ENCODE results near the gene FBLN1.
"Not testable (repeated sequence)": the region's sequence is repeated elsewhere in the genome, so short reads cannot be mapped to it uniquely, and the experiment has no call there.

Gene FBLN1

GRCh38 chr22:45502215-45503049 is at the start of gene FBLN1:
FBLN1 (plus strand) TSS chr22:45502883; CDS start chr22:45502986, 103 bp downstream.
- no peak within 1 kb of the TSS for H3K27ac Mint-ChIP-seq
- H3K9me3 Mint-ChIP-seq = no peaks in the 10 kb centered on the region
- no peak within 1 kb of the TSS for H3K4me3 Mint-ChIP-seq
- H3K36me3 Mint-ChIP-seq (ENCODE audit: low read depth) = no peaks in the 10 kb centered on the region
- no peaks in the 10 kb centered on the region for H3K4me1 Mint-ChIP-seq (ENCODE audit: low read depth)
- H3K27me3 Mint-ChIP-seq (ENCODE audit: low read depth) = peaks cover 36% of the 10 kb centered on the region
- DNase-seq (ENCODE audit: low spot score) = no peak

GRCh38 chr22:45453764-45454163 is 48.9 kb upstream of the FBLN1 start:
- Mint-ChIP-seq H3K4me1 (ENCODE audit: low read depth) (no peaks in the 10 kb centered on the region), H3K36me3 (ENCODE audit: low read depth) (no peaks in the 10 kb centered on the region), H3K4me3 (no peak overlapping the region), H3K27ac (no peak overlapping the region), H3K27me3 (ENCODE audit: low read depth) (no peaks in the 10 kb centered on the region), H3K9me3 (no peaks in the 10 kb centered on the region)
- no peak for DNase-seq (ENCODE audit: low spot score)

- Mint-ChIP-seq H3K9me3 (no peaks in the 10 kb centered on the region), H3K4me1 (ENCODE audit: low read depth) (no peaks in the 10 kb centered on the region), H3K27me3 (ENCODE audit: low read depth) (no peaks in the 10 kb centered on the region), H3K4me3 (no peak overlapping the region), H3K27ac (no peak overlapping the region), H3K36me3 (ENCODE audit: low read depth) (no peaks in the 10 kb centered on the region)
- DNase-seq (ENCODE audit: low spot score) = no peak
Measured at GRCh38 chr22:45454275-45454674, 48.4 kb upstream of the FBLN1 start.

GRCh38 chr22:45455212-45455611 is 47.5 kb upstream of the FBLN1 start:
- H3K27ac Mint-ChIP-seq = no peak overlapping the region
- no peaks in the 10 kb centered on the region for H3K4me1 Mint-ChIP-seq (ENCODE audit: low read depth)
- no peak overlapping the region for H3K4me3 Mint-ChIP-seq
- H3K27me3 Mint-ChIP-seq (ENCODE audit: low read depth) = no peaks in the 10 kb centered on the region
- H3K36me3 Mint-ChIP-seq (ENCODE audit: low read depth) = no peaks in the 10 kb centered on the region
- no peak for DNase-seq (ENCODE audit: low spot score)
- no peaks in the 10 kb centered on the region for H3K9me3 Mint-ChIP-seq

GRCh38 chr22:45455621-45456020 is 47.1 kb upstream of the FBLN1 start:
- Mint-ChIP-seq H3K4me1 (ENCODE audit: low read depth) (no peaks in the 10 kb centered on the region), H3K27ac (no peak overlapping the region), H3K4me3 (no peak overlapping the region), H3K27me3 (ENCODE audit: low read depth) (no peaks in the 10 kb centered on the region), H3K9me3 (no peaks in the 10 kb centered on the region), H3K36me3 (ENCODE audit: low read depth) (no peaks in the 10 kb centered on the region)
- DNase-seq (ENCODE audit: low spot score) = no peak

GRCh38 chr22:45456811-45457210 is 45.9 kb upstream of the FBLN1 start:
- H3K27me3 Mint-ChIP-seq (ENCODE audit: low read depth) = no peaks in the 10 kb centered on the region
- no peak overlapping the region for H3K27ac Mint-ChIP-seq
- no peak overlapping the region for H3K4me3 Mint-ChIP-seq
- H3K9me3 Mint-ChIP-seq = no peaks in the 10 kb centered on the region
- no peaks in the 10 kb centered on the region for H3K4me1 Mint-ChIP-seq (ENCODE audit: low read depth)
- H3K36me3 Mint-ChIP-seq (ENCODE audit: low read depth) = no peaks in the 10 kb centered on the region
- no peak for DNase-seq (ENCODE audit: low spot score)

- no peaks in the 10 kb centered on the region for H3K4me1 Mint-ChIP-seq (ENCODE audit: low read depth)
- H3K4me3 Mint-ChIP-seq = no peak overlapping the region
- H3K27me3 Mint-ChIP-seq (ENCODE audit: low read depth) = no peaks in the 10 kb centered on the region
- DNase-seq (ENCODE audit: low spot score) = no peak
- no peaks in the 10 kb centered on the region for H3K36me3 Mint-ChIP-seq (ENCODE audit: low read depth)
- H3K27ac Mint-ChIP-seq = no peak overlapping the region
- H3K9me3 Mint-ChIP-seq = no peaks in the 10 kb centered on the region
Measured at GRCh38 chr22:45458532-45458931, 44.2 kb upstream of the FBLN1 start.

GRCh38 chr22:45459235-45459634 is 43.4 kb upstream of the FBLN1 start:
- Mint-ChIP-seq H3K36me3 (ENCODE audit: low read depth) (no peaks in the 10 kb centered on the region), H3K9me3 (no peaks in the 10 kb centered on the region), H3K4me3 (no peak overlapping the region), H3K27me3 (ENCODE audit: low read depth) (peaks cover under 1% of the 10 kb centered on the region), H3K27ac (no peak overlapping the region), H3K4me1 (ENCODE audit: low read depth) (no peaks in the 10 kb centered on the region)
- no peak for DNase-seq (ENCODE audit: low spot score)

- peaks cover 3% of the 10 kb centered on the region for H3K27me3 Mint-ChIP-seq (ENCODE audit: low read depth)
- H3K4me3 Mint-ChIP-seq = no peak overlapping the region
- no peaks in the 10 kb centered on the region for H3K4me1 Mint-ChIP-seq (ENCODE audit: low read depth)
- no peak for DNase-seq (ENCODE audit: low spot score)
- H3K27ac Mint-ChIP-seq = no peak overlapping the region
- H3K36me3 Mint-ChIP-seq (ENCODE audit: low read depth) = no peaks in the 10 kb centered on the region
- H3K9me3 Mint-ChIP-seq = no peaks in the 10 kb centered on the region
Measured at GRCh38 chr22:45460288-45461109, 42.2 kb upstream of the FBLN1 start.

GRCh38 chr22:45462034-45462655 is 40.5 kb upstream of the FBLN1 start:
- Mint-ChIP-seq H3K27ac (no peak overlapping the region), H3K4me3 (no peak overlapping the region), H3K27me3 (ENCODE audit: low read depth) (peaks cover 3% of the 10 kb centered on the region), H3K36me3 (ENCODE audit: low read depth) (no peaks in the 10 kb centered on the region), H3K9me3 (peaks cover 4% of the 10 kb centered on the region), H3K4me1 (ENCODE audit: low read depth) (no peaks in the 10 kb centered on the region)
- no peak for DNase-seq (ENCODE audit: low spot score)

GRCh38 chr22:45463691-45464090 is 39.0 kb upstream of the FBLN1 start:
- DNase-seq (ENCODE audit: low spot score); H3K36me3 Mint-ChIP-seq (ENCODE audit: low read depth); H3K27me3 Mint-ChIP-seq (ENCODE audit: low read depth); H3K27ac Mint-ChIP-seq; H3K9me3 Mint-ChIP-seq; H3K4me3 Mint-ChIP-seq; H3K4me1 Mint-ChIP-seq (ENCODE audit: low read depth): not testable (repeated sequence)

- Mint-ChIP-seq H3K27ac (no peak overlapping the region), H3K4me3 (no peak overlapping the region), H3K9me3 (peaks cover 4% of the 10 kb centered on the region), H3K36me3 (ENCODE audit: low read depth) (no peaks in the 10 kb centered on the region), H3K27me3 (ENCODE audit: low read depth) (peaks cover 3% of the 10 kb centered on the region), H3K4me1 (ENCODE audit: low read depth) (no peaks in the 10 kb centered on the region)
- no peak for DNase-seq (ENCODE audit: low spot score)
Measured at GRCh38 chr22:45465633-45466032, 37.0 kb upstream of the FBLN1 start.

- Mint-ChIP-seq H3K9me3 (peaks cover 4% of the 10 kb centered on the region), H3K4me3 (no peak overlapping the region), H3K27me3 (ENCODE audit: low read depth) (peaks cover 3% of the 10 kb centered on the region), H3K27ac (no peak overlapping the region), H3K36me3 (ENCODE audit: low read depth) (no peaks in the 10 kb centered on the region), H3K4me1 (ENCODE audit: low read depth) (no peaks in the 10 kb centered on the region)
- DNase-seq (ENCODE audit: low spot score) = no peak
Measured at GRCh38 chr22:45468872-45469271, 33.8 kb upstream of the FBLN1 start.
